OCI-LY1 (cell line): Measurements from ENCODE around the gene UBALD2.

Source experiments
- H2AFZ ChIP-seq: fragments of 200-600 bp; sonication (generic), shearing (Covaris generic); 2 replicates; pipeline ENCODE4 v1.6.0; 2014; ENCODE audit warnings: antibody characterized with exemption, mild to moderate bottlenecking, low read length
- H3F3A ChIP-seq: fragments of 200-600 bp; sonication (generic), shearing (Covaris generic); 2 replicates; pipeline ENCODE4 v1.6.0; 2014; ENCODE audit warnings: mild to moderate bottlenecking, antibody characterized with exemption, low read length, moderate library complexity; ENCODE audit not compliant: insufficient read depth
- H3K27ac ChIP-seq: fragments of 200-600 bp; sonication (generic); 2 replicates; pipeline ENCODE4 v1.5.1; 2014; ENCODE audit warnings: low read length, mixed run types, mild to moderate bottlenecking, low read depth; ENCODE audit not compliant: poor library complexity, severe bottlenecking
- H3K27me3 ChIP-seq: fragments of 200-600 bp; sonication (generic); 2 replicates; pipeline ENCODE4 v1.6.0; 2014; ENCODE audit warnings: antibody characterized with exemption, mild to moderate bottlenecking, low read length, moderate library complexity; ENCODE audit not compliant: insufficient read depth
- H3K36me3 ChIP-seq: fragments of 200-600 bp; sonication (generic); 2 replicates; pipeline ENCODE4 v1.6.1; 2014; ENCODE audit warnings: mild to moderate bottlenecking, antibody characterized with exemption, low read length, moderate library complexity, mixed read lengths; ENCODE audit not compliant: insufficient read depth
- H3K4me1 ChIP-seq: fragments of 200-600 bp; sonication (generic); 2 replicates; pipeline ENCODE4 v1.5.1; 2014; ENCODE audit warnings: mild to moderate bottlenecking, low read length, moderate library complexity; ENCODE audit not compliant: insufficient read depth, severe bottlenecking
- H3K4me2 ChIP-seq: fragments of 200-600 bp; sonication (generic), shearing (Covaris generic); 2 replicates; pipeline ENCODE4 v1.6.1; 2014; ENCODE audit warnings: low read length
- H3K4me3 ChIP-seq: fragments of 200-600 bp; sonication (generic); 2 replicates; pipeline ENCODE4 v1.5.1; 2014; ENCODE audit warnings: low read length, low read depth, mild to moderate bottlenecking, mixed read lengths; ENCODE audit not compliant: poor library complexity, severe bottlenecking
- H3K79me2 ChIP-seq: fragments of 200-600 bp; shearing (Covaris generic); 2 replicates; pipeline ENCODE4 v1.6.1; 2016; ENCODE audit warnings: mixed run types, low read length, mixed read lengths; ENCODE audit not compliant: insufficient read depth
- H3K9ac ChIP-seq: fragments of 200-600 bp; sonication (generic), shearing (Covaris generic); 2 replicates; pipeline ENCODE4 v1.6.1; 2014; ENCODE audit warnings: mild to moderate bottlenecking, low read length, mixed read lengths
- H3K9me2 ChIP-seq: fragments of 200-600 bp; sonication (generic), shearing (Covaris generic); 2 replicates; pipeline ENCODE4 v1.6.1; 2014; ENCODE audit warnings: low read depth, mild to moderate bottlenecking, low read length, mixed read lengths
- H3K9me3 ChIP-seq: fragments of 200-600 bp; shearing (Covaris generic); 2 replicates; pipeline ENCODE4 v1.6.1; 2014; ENCODE audit warnings: low read length, mixed read lengths
- H4K20me1 ChIP-seq: fragments of 200-600 bp; sonication (generic), shearing (Covaris generic); 2 replicates; pipeline ENCODE4 v1.6.0; 2016; ENCODE audit warnings: mild to moderate bottlenecking, low read length; ENCODE audit not compliant: insufficient read depth
- CTCF ChIP-seq: fragments of 200-600 bp; sonication (generic), shearing (Covaris generic); IDR thresholded peaks from 2 replicates; pipeline ENCODE4 v1.5.1; 2017; ENCODE audit warnings: mild to moderate bottlenecking, antibody characterized with exemption, low read length, moderate library complexity, mixed read lengths
- EZH2 ChIP-seq: fragments of 200-600 bp; sonication (generic), shearing (Covaris generic); IDR thresholded peaks from 2 replicates; pipeline ENCODE4 v1.8.0; 2017; ENCODE audit warnings: borderline replicate concordance, mixed run types, mild to moderate bottlenecking, antibody characterized with exemption, low read length, moderate library complexity, mixed read lengths

Gene UBALD2

GRCh38 chr17:76264755-76265623 lies at the start of gene UBALD2:
TSS of gene UBALD2 (plus strand) at chr17:76265348. CDS start at chr17:76265506, 158 bp downstream.
- Histone ChIP-seq H3K27ac (peak within 1 kb of the TSS; percentile 67), H3K4me2 (peak within 1 kb of the TSS; percentile 91), H3K9me2 (no peaks in the 10 kb centered on the region), H3K4me1 (peaks cover 68% of the 10 kb centered on the region), H2AFZ (no peak within 1 kb of the TSS), H3K4me3 (peak within 1 kb of the TSS; percentile 97), H3F3A (no peaks in the 10 kb centered on the region), H3K9me3 (no peaks in the 10 kb centered on the region), H3K27me3 (no peaks in the 10 kb centered on the region), H3K9ac (peak within 1 kb of the TSS; percentile 78), H4K20me1 (no peaks in the 10 kb centered on the region), H3K79me2 (no peaks in the 10 kb centered on the region), H3K36me3 (peaks cover 21% of the 10 kb centered on the region; the same call in 1 of the 2 replicates)
- no peak for TF ChIP-seq EZH2
- TF ChIP-seq CTCF, result no peak

GRCh38 chr17:76217081-76217480 lies 48.1 kb upstream of the UBALD2 start:
- no peak overlapping the region for H3K4me2 ChIP-seq
- H2AFZ ChIP-seq, result no peak overlapping the region
- no peak overlapping the region for H3K9ac ChIP-seq

DNA sequence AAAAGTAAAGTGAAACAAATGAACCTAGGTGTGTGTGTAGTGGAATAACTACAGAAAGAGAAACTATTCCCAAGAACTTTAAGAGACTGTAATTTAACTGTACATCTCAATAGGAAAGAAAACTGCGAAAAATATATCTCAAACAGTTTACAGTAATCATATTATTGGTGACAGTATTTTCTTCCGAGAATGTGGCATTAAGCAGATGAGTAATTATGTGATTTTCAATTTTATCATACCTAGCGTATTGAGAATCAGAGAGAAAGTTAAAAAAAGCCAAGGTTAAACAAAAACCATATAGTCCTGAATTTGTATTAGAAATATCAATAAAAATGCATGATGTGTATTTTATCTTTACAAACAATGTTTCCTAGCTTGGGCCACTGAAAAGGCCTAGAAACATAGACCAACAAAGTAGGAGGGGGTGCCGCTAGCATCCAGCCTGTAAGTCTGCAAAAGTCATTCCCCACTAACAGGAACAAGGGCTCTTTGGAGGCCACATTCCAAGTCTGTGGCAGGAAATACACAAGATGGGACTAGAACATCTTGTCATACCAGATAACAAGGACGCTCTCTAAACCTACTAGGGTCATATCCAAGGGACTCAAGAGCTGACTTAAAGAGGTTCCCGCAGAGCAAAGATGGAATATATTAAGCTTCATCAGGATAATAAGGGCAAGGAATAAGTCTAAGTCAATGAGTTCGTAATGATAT lies 45.3 kb upstream of the UBALD2 start:
- no peaks in the 10 kb centered on the region for H3K36me3 ChIP-seq
- H3K27me3 ChIP-seq, result no peaks in the 10 kb centered on the region
- H3K79me2 ChIP-seq, result no peaks in the 10 kb centered on the region
- no peaks in the 10 kb centered on the region for H3K9me3 ChIP-seq
- no peaks in the 10 kb centered on the region for H4K20me1 ChIP-seq
- no peak overlapping the region for H3K4me2 ChIP-seq
- H3F3A ChIP-seq, result no peaks in the 10 kb centered on the region
- H3K27ac ChIP-seq, result no peak overlapping the region
- TF ChIP-seq CTCF (no peak), EZH2 (no peak)
- H3K9ac ChIP-seq, result no peak overlapping the region
- no peaks in the 10 kb centered on the region for H3K4me1 ChIP-seq
- H3K9me2 ChIP-seq, result no peaks in the 10 kb centered on the region
- H3K4me3 ChIP-seq, result no peak overlapping the region
- H2AFZ ChIP-seq, result no peak overlapping the region

More at GRCh38 chr17:76217081-76217480, 48.1 kb upstream of the UBALD2 start:
- no peaks in the 10 kb centered on the region for H3K79me2 ChIP-seq
- no peaks in the 10 kb centered on the region for H3K27me3 ChIP-seq
- H3K4me1 ChIP-seq, result no peaks in the 10 kb centered on the region
- H3K36me3 ChIP-seq, result no peaks in the 10 kb centered on the region
- TF ChIP-seq CTCF (no peak), EZH2 (no peak)
- H3K4me3 ChIP-seq, result no peak overlapping the region
- no peaks in the 10 kb centered on the region for H4K20me1 ChIP-seq
- H3F3A ChIP-seq, result no peaks in the 10 kb centered on the region
- no peaks in the 10 kb centered on the region for H3K9me2 ChIP-seq
- H3K9me3 ChIP-seq, result no peaks in the 10 kb centered on the region
- H3K27ac ChIP-seq, result no peak overlapping the region
